ENCODE data around the gene GIN1.
"Not testable (repeated sequence)": the region's sequence is repeated elsewhere in the genome, so short reads cannot be mapped to it uniquely, and the experiment has no call there.

The GIN1 gene

DNA sequence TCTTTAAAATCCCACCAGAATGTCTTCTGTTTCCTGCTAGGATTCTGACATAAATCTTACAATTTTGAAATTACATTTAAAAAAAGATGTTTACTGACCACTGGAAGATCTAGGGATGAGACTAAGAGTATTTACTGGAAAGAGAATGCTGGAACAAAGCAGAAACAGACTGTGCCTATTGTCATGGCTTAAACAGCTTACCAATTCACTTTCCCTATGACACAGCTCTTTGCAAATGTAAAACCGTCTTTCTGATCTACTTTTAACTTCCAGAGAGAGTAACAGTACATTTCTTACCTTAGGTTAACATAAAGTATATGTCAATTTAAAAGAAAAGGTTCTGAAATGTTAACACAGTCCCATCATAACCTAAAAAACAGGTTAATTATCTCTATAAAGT, 10.7 kb downstream of the GIN1 start:
- DNase-seq = no peak

DNA sequence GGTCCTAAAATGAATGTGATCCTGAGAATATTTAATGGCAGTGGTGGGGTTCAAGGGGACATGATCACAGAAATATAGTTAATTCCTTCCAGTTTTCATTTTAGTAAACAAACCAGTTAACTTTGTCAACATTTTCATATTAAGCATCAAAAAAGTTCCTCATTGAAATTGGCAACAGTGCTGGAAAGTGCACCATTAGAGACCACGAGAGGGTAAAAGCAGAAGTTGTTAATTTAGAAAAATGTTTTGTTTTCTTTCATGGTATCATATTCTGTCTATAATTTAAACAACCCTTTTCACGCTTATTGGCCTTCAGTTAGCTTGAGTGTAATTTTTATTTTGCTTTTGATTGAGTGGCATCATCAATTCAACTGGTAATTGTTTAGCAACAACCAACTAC, 11.9 kb downstream of the GIN1 start:
- no peak for DNase-seq

DNA sequence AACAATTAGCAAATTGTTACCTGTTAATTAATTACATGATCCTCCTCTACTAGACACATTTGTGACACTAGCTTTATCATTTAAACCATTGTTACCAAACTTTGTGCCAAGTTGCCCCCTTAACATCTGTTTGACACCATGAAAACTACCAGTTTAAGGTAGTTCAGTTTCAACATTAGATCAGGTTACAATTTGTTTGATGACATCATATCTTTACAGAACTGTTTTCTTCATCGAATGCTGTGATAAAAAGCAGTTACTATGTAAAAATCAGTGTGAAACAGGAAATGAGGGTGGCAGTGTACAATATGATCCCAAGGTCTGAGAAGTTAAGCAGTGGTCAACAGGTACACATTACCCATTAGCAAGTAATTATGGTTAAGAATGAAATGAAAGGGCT, 17.7 kb downstream of the GIN1 start:
- no peak for DNase-seq

DNA sequence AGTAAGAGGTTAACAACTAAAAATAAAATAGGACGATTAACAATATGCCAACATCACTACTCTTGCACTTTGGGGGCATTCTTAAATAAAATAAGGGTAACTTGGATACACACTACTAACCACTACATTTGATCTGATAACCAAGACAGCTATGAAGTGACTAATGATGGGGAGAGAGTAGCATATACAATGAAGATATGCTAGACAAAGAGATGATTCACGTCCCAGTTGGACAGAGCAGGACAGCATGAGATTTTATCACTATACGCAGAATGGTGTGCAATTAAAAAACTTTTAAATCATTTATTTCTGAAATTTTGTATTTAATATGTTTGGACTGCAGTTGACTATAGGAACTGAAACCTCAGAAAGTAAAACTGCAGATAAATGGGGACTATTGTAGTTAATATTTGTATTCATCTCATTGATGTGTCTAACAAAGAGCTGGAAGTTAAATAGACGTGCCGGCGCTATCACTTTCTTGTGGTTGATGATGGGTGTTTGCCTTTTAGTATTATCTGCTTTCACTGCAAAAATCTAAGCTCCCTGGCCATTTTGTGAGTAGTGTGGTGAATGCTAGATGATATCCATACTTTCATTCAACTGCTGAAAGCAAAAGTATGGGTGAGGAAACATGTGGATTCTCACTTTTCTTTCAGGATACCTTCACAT, 18.7 kb downstream of the GIN1 start:
- no peak for DNase-seq

DNA sequence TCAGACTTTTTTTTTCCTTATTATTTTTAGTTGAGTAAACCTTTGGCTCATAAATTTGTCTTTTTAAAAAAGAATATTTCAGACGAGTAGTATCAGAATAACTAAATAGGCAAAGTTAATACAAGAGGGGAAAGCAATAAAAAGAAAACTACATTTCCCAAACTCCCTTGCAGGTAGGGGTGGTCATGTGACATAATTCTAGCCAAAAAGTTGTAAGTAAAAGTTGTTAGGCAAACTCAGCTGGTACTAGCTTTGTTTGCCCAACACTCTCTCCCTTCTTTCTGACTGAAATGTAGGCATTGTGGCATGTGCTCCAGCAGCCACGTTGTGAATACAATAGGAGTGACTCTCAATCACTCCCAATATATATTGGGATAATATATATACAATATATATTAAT, 20.9 kb downstream of the GIN1 start:
- DNase-seq = no peak

DNA sequence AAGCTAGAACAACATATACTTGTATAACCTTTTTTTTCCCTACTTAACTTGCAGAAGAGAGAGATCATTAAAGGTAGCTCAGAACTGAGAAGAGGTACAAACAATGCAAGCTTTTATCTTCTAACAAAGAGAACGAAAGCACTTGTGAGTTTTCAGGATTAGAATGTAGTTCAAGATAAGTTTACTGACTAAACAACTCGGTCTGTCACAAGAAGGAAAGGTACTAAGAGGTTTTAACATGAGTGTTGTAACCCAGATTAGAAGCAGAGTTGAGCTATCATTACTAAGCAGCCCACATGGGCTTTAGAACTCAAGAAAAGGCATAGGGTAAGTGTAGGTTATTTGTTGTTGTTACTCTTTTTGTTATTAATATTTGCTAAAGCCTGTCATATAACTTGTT, 25.2 kb downstream of the GIN1 start:
- DNase-seq = no peak

DNA sequence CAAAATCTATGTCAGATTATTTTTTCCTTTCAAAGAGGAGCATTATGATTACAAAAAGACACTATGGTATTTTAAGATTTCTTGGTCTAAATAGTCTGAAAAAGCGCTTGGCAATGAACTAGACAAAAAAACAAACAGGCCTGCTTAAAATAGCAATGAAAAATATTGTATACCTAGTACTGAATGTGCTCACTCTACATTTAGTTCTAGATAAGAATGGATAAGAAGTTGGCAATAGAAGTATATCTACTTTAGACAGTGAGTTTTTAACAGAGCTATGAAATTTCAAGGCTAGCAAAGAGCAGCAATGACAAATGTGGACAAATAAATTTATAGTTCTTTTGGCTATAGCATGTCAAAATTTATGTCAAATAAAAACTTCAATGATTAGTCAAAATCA, 26.2 kb downstream of the GIN1 start:
- no peak for DNase-seq

DNA sequence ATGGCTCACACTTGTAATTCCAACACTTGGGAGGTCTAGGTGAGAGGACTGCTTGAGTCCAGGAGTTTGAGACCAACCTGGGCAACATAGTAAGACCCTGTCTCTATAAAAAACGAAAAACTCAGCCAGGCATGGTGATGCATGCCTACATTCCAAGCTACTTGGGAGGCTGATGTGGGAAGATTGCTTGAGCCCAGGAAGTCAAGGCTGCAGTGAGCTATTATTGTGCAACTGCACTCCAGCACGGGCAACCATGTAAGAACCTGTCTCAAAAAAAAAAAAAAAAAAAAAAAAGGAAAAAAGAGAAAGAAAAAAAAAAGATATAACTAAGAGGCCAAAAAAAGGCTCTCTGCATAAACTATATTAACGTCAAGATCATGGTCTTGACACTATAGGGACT, 27.3 kb downstream of the GIN1 start:
- no peak for DNase-seq

DNA sequence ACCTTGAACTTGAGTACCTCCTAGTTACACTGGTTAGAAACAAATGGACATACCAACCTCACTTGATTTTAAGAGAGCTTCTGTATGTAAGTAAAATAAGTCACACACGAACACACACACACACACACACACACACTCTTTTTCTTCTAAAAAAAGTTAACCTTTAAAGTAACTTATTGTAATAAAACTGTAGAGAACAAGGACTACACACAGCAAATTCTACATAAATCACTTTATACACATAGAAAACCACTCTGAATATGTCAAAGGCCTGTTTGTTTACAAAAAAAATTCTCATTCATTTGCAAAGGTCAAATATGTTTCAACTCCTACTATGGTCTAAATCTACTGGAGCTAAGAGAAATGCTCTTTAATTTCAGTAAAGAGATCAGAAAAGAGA, 29.1 kb downstream of the GIN1 start:
- no peak for DNase-seq

DNA sequence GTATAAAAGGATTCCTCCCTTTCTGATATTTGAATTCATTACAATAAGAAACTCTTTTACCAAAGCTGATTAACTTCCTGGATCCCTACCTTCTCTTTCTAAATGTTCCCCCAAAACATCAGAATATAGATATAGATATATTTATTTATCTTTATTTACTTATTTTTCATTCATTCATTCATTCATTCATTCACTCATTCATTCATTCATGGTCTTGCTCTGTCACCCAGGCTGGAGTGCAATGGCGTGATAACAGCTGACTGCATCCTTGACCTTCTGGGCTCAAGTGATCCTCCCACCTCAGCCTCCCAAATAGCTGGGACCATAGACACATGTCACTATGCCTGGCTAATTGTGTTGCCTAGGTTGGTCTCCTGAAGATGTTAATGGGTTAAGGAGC, 30.7 kb downstream of the GIN1 start:
- DNase-seq = no peak

DNA sequence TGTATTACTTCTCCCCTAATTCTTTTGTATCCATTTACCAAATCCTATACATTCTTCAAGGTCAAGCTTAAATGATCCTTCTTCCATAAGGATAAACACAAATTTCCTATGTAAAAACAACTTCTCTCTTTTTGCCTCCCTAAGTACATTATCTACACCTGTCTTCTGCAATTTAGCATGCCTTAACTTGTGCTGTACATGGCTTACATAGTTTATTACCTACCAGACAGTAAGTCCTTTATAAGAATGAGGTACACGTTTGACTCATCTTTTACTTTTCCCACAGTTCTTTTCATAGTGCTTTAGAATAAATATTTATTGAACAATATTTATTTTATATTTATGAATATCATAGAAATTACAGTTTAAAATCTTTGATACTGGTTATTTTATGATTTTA, 33.4 kb downstream of the GIN1 start:
- no peak for DNase-seq

DNA sequence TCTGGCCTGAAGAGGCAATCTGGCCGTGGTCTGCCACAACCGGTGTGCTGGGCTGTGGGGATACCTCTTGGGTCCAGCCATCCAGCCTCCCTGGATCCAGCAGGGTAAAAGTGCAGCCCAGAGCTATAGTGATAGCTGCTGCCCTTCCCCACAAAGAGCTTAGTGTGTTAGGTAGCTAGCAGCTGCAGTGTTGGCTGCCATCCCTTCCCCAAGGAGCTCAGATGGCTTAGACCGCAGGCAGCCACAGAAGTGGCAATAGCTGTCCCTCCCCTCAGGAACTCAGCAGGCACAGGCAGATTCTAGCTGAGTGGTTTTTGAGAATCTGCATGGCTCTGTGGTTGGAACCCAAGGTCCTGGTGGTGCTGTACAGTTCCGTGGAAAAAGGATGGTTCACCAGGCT, 40.1 kb downstream of the GIN1 start:
- DNase-seq = no peak

DNA sequence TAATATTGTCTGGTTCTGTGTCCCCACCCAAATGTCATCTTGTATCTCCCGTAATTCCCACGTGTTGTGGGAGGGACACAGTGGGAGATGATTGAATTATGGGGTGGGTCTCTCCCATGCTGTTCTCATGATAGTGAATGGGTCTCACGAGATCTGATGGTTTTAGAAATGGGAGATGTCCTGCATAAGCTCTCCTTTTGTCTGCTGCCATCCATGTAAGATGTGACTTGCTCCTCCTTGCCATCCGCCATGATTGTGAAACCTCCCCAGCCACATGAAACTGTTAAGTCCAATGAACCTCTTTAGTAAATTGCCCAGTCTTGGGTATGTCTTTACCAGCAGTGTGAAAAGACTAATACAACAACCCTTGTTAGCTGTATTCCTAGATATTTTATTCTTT, 44.5 kb downstream of the GIN1 start:
- no peak for DNase-seq

DNA sequence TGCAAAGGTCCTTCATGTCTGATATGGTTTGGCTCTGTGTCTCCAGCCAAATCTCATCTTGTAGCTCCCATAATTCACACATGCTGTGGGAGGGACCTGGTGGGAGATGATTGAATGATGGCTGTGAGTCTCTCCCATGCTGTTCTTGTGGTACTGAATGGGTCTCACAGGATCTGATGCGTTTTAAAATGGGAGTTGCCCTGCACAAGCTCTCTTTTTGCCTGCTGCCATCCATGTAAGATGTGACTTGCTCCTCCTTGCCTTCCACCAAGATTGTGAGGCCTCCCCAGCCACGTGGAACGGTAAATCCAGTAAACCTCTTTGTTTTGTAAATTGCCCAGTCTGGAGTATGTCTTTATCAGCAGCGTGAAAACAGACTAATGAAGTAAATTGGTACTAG, 46.4 kb downstream of the GIN1 start:
- not testable (repeated sequence) for DNase-seq

DNA sequence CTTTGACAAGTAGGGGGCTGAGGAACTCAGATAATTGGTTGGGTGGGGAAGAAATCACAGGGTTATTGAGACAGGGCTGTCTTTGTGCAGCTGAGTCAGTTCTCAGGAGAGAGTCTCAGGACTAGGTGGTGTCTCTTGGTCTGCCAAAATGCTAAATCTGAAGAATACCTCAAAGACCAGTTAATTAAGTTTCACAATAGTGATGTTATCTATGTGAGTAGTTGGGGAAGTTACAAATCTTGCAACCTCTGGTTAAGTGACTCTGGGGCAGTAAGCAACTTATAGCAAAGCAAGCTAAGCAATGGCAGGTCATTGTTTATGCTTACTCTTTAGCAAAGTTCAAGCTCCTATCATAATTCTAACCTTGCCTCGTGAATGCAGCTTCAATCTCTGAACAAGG, 53.6 kb downstream of the GIN1 start:
- no peak for DNase-seq

DNA sequence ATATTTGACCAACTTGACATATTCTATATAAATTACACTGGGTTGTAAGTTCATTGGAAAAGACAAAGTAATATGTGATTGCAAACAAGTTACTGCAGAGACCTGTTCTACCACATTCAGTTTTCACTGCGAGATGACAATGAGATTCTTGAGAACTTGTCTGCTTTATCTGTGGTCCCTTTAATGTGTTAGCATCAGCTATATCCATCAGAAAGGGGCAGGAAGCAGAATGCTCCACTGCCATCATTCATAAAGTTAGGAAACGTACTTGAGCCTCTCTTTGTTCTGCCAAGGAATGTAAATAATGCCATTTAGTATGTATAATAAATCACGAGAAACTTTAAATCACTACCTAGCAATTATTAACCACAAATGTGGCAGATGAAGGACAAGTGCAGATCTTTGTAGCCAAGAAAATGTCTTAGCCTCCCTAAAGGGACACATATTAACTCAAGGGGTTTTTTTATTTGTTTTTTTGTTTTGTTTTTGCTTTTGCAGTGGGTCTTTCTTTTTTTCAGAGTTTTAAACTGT, 59.4 kb downstream of the GIN1 start:
- DNase-seq = no peak

DNA sequence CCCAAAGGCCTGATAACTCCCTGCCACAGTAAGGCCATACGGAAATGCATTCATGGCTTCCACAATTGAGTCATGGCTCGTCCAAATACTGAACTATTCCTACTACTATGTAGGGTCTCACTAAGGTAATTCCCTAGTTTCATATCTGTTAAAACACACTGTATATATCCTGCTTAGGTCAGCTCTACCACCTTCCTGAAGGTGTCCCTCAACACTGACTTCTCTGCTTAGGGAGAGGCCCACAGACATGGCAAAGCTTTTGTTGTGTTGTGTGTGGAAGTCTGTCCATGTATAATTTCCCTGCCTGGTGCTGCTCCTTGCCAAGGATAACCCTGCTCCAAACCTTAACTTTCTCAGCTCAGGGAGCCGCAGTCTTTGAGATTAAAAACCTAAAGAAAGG, 60.4 kb downstream of the GIN1 start:
- DNase-seq = no peak

DNA sequence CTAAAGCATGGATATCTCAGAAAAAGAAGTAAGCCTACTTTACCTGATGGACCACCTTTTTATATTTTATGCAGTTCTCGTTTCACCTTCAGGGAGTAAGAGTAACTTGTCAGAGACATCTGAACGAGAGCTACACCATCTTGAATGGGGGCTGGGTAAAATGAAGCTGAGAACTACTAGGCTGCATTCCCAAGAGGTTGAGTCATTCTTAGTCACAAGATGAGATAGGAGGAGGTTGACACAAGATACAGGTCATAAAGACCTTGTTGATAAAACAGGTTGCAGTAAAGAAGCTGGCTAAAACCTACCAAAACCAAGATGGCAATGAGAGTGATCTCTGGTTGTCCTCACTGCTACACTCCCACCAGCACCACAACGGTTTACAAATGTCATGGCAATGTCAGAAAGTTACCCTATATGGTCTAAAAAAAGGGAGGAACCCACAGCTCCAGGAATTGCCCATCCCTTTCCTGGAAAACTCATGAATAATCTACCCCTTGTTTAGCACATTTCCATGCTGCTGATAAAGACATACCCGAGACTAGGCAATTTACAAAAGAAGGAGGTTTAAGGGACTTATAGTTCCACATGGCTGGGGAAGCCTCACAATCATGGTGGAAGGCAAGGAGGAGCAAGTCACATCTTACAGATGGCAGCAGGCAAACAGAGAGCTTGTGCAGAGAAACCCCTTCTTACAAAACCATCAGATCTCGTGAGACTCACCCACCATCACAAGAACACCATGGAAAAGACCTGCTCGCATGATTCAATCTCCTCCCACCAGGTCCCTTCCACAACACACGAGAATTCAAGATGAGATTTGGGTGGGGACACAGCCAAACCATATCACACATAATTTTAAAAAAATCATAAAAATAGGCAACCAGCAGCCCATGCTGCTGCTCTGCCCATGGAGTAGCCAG, 62.5 kb downstream of the GIN1 start:
- DNase-seq = no peak

DNA sequence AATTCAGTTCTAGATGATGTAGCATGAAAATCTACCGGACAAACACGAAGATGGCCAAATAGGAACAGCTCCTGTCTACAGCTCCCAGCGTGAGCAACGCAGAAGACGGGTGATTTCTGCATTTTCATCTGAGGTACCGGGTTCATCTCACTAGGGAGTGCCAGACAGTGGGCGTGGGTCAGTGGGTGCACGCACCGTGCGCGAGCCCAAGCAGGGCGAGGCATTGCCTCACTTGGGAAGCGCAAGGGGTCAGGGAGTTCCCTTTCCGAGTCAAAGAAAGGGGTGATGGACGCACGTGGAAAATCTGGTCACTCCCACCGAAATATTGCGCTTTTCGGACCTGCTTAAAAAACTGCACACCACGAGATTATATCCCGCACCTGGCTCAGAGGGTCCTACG, 73.2 kb downstream of the GIN1 start:
- not testable (repeated sequence) for DNase-seq

DNA sequence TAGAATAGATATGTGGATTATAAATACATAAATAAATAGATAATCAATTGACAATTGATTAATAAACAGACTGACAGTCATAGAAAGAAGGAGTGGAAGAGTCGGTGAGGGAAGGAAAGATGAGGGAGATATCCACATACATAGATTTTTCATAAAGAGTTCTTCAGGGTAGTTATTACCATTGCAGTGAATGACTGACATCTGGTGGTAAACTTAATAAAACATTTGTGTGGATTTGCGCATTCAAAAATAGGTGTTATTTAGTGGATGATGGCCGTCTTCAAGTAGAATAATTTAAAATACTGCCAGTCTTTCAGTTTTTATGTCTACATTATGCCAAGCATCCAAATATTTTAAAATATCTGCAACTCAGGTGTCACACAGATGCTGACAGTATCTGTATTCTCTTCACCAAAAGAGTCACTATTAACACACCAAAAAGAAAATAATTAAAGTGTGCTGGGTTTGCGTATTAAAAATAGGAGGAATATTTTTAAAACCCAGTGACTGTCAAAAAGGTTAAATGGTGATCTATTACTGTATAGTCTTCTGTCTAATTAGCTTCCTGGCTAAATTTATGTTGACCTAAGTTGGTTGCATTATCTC, 78.8 kb downstream of the GIN1 start:
- DNase-seq = peak; percentile 54

DNA sequence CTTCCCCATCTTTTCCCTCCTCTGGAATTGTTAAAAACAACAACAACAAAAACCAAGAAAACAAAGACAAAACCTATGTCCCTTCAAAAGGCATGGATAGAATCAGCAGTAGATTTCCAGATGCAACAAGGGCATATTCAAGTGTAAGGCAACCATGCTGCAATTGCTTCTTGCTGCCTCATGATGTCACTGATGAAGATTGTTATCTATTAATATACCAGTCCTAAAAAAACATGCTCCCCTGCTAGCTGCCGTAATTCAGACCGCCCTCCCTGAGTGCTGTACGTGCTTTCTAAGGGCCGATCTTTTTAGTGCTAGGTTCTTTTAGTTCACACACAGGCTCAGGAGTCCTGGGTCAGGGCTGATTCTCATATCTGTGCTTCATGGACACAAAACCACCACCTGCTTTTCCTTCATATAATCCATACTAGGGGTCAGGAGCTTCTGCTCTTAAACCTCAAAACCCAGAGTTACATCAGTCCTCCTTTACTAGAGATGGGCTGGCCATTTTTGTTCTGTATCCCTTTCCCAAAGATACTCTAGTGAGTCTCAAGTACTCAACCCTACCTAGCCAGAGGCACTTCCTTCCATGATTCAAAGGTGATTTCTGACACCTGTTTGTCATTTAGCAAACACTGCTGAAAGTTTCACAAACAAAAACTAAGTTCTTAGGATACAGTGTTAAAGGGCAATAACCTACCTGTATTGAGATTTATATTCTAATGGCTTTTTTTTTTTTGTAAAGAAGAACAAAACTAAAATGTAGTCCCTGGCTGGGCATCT, 82.1 kb downstream of the GIN1 start:
- no peak for DNase-seq

DNA sequence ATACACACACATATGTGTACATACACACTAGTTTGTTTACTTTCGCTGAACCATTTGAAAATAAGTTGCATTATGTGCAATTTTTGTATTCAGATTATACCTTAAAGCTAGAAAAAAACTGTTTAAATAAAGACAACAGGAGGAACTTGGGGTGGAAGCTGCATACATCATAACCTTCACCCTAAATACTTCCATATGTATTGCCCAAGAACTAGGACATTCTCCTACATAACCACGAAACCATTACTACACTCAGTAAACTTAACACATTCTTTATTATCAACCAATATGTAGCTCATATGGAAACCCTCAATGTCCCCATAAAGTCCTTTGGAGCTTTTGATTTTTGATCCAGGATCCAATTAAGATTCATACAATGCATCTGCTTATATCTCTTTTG, 83.3 kb downstream of the GIN1 start:
- no peak for DNase-seq
